HG02678 (cell line): ENCODE results near the gene BICRA.

ENCODE experiments used
- ATAC-seq: cut with Tn5 transposase; IDR thresholded peaks from one replicate; pipeline ENCODE4 v1.9.1; 2021; ENCODE audit warnings: mild to moderate bottlenecking, moderate library complexity; ENCODE audit not compliant: unreplicated experiment

Gene BICRA

GRCh38 chr19:47600246-47601179 is 8.4 kb upstream of the BICRA start:
- ATAC-seq, result peak; percentile 98

GRCh38 chr19:47601180-47601904 is 7.6 kb upstream of the BICRA start:
- no peak for ATAC-seq

GRCh38 chr19:47603706-47604565 is 5.0 kb upstream of the BICRA start:
- ATAC-seq, result no peak

- no peak for ATAC-seq
These were observed 1.3 kb upstream of the BICRA start for GRCh38 chr19:47607564-47608073.

- peak; percentile 85 for ATAC-seq
These were observed 638 bp upstream of the BICRA start for GRCh38 chr19:47608074-47608918.

GRCh38 chr19:47609906-47610894 is 1.3 kb downstream of the BICRA start:
- no peak for ATAC-seq

- no peak for ATAC-seq
These were observed 2.0 kb downstream of the BICRA start for GRCh38 chr19:47610902-47611301.

GRCh38 chr19:47613165-47614020 is 4.5 kb downstream of the BICRA start:
- ATAC-seq, result no peak

GRCh38 chr19:47614021-47614295 is 5.0 kb downstream of the BICRA start:
- ATAC-seq, result no peak

GRCh38 chr19:47614559-47614958 is 5.6 kb downstream of the BICRA start:
- ATAC-seq, result no peak

- ATAC-seq, result no peak
These were observed 6.3 kb downstream of the BICRA start for GRCh38 chr19:47615230-47615629.

GRCh38 chr19:47615714-47616113 is 6.8 kb downstream of the BICRA start:
- ATAC-seq, result no peak

GRCh38 chr19:47618771-47619170 is 9.8 kb downstream of the BICRA start:
- no peak for ATAC-seq

GRCh38 chr19:47619763-47620162 is 10.8 kb downstream of the BICRA start:
- no peak for ATAC-seq

- no peak for ATAC-seq
These were observed 14.4 kb downstream of the BICRA start for GRCh38 chr19:47623151-47623920.

GRCh38 chr19:47623921-47624391 is 15.0 kb downstream of the BICRA start:
- no peak for ATAC-seq

GRCh38 chr19:47625650-47626049 is 16.7 kb downstream of the BICRA start:
- no peak for ATAC-seq
